ENCODE data around the gene C2CD4A.

Gene C2CD4A

DNA sequence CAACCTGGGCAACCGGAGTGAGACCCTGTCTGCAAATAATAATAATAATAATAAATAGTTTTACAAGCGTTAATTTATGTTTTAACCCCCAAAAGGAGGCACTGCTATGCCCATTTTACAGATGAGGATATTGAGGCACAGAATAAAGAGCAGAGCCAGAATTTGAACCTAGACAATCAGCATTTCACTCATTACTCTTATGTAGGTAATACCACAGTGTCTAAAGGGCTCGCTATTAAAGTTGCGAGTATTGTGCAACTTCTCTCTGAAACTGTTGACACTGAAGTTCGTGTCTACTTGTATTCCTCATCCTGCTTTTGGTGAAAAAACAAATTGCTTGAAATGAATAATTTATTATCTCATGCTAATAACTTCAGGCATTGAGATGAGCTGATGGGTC is 2.8 kb downstream of the C2CD4A start:
- no peak overlapping the region for H3K4me3 ChIP-seq (replicated peaks; ENCODE audit: low read depth, low read length)
- no peak for DNase-seq (ENCODE audit: extremely low read depth, low read depth)
- TF ChIP-seq, protein P1, sequence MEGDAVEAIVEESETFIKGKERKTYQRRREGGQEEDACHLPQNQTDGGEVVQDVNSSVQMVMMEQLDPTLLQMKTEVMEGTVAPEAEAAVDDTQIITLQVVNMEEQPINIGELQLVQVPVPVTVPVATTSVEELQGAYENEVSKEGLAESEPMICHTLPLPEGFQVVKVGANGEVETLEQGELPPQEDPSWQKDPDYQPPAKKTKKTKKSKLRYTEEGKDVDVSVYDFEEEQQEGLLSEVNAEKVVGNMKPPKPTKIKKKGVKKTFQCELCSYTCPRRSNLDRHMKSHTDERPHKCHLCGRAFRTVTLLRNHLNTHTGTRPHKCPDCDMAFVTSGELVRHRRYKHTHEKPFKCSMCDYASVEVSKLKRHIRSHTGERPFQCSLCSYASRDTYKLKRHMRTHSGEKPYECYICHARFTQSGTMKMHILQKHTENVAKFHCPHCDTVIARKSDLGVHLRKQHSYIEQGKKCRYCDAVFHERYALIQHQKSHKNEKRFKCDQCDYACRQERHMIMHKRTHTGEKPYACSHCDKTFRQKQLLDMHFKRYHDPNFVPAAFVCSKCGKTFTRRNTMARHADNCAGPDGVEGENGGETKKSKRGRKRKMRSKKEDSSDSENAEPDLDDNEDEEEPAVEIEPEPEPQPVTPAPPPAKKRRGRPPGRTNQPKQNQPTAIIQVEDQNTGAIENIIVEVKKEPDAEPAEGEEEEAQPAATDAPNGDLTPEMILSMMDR (IDR thresholded peaks at IDR 0.05; ENCODE audit: low read depth, low read length, missing control alignments), result no peak

- H3K4me3 ChIP-seq (replicated peaks; ENCODE audit: low read depth, low read length), result no peak overlapping the region
- DNase-seq (ENCODE audit: extremely low read depth, low read depth), result no peak
- TF ChIP-seq, protein P1 (IDR thresholded peaks at IDR 0.05; ENCODE audit: low read depth, low read length, missing control alignments), result peak; percentile 48
Measured at GRCh38 chr15:62071711-62072308, 5.0 kb downstream of the C2CD4A start.

- DNase-seq (ENCODE audit: extremely low read depth, low read depth), result no peak
- TF ChIP-seq, protein P1 (IDR thresholded peaks at IDR 0.05; ENCODE audit: low read depth, low read length, missing control alignments), result no peak
- no peak overlapping the region for H3K4me3 ChIP-seq (replicated peaks; ENCODE audit: low read depth, low read length)
Measured at GRCh38 chr15:62075595-62076277, 9.0 kb downstream of the C2CD4A start.

- DNase-seq (ENCODE audit: extremely low read depth, low read depth), result no peak
- TF ChIP-seq, protein P1 (IDR thresholded peaks at IDR 0.05; ENCODE audit: low read depth, low read length, missing control alignments), result no peak
- no peak overlapping the region for H3K4me3 ChIP-seq (replicated peaks; ENCODE audit: low read depth, low read length)
Measured at GRCh38 chr15:62079594-62079993, 12.8 kb downstream of the C2CD4A start.

- TF ChIP-seq, protein P1 (IDR thresholded peaks at IDR 0.05; ENCODE audit: low read depth, low read length, missing control alignments), result no peak
- DNase-seq (ENCODE audit: extremely low read depth, low read depth), result no peak
- no peak overlapping the region for H3K4me3 ChIP-seq (replicated peaks; ENCODE audit: low read depth, low read length)
Measured at GRCh38 chr15:62083194-62084154, 16.7 kb downstream of the C2CD4A start.

DNA sequence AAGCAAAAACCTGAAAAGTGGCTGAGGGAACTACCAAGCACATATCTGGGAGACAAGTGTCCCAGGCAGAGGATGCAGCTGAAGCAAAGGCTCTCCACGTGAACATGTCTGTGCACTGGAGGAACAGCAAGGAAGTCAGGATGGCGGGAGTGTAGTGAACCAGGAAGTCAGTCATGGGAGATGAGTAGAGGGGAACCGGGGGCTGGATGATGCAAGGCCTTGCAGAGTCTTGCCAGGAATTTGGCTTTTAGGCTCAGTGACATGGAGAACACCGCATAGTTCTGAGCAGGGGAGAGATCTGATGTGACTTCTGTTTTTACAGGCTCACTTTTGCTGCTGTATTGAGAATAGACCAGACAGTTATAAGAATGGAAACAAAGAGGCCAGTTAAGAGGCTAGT is 19.0 kb downstream of the C2CD4A start:
- H3K4me3 ChIP-seq (replicated peaks; ENCODE audit: low read depth, low read length), result no peak overlapping the region
- DNase-seq (ENCODE audit: extremely low read depth, low read depth), result no peak
- TF ChIP-seq, protein P1 (IDR thresholded peaks at IDR 0.05; ENCODE audit: low read depth, low read length, missing control alignments), result no peak
